IMR-90 (cell line): ENCODE measurements around the gene ISG15. TPM values are rescaled to one million over a fixed set of nuclear protein-coding genes. Genes with fewer than 3 reads are reported as not detected.

Experiments used
- ATAC-seq: fragments of 200-7000 bp; cut with Tn5 transposase; 2 replicates; pipeline ENCODE4 v1.9.1; 2020; ENCODE audit warnings: low read depth, mild to moderate bottlenecking, moderate library complexity
- BruUV-seq: library from RNA; stranded (reverse); fragments of 400-500 nt; replicated peaks from 2 replicates; lab custom pipeline; 2021; lab: Mats Ljungman, UMichigan
- CTCF ChIA-PET: fragments of 300-600 bp; formaldehyde crosslinking; extraction: SDS; loops from one replicate; lab custom pipeline; 2021; ENCODE audit warnings: antibody characterized with exemption; lab: Yijun Ruan, JAX
- POLR2A ChIA-PET: fragments of 300-600 bp; sonication (Branson Sonifier 250); formaldehyde crosslinking; loops from one replicate; lab custom pipeline; 2022; ENCODE audit warnings: antibody characterized with exemption; ENCODE audit not compliant: unreplicated experiment; lab: Charles Lee
- DNase-seq: peaks from one replicate; pipeline ENCODE4 v3.0.0; 2013
- H2AFZ ChIP-seq: replicated peaks from 2 replicates; pipeline ENCODE3; 2013; ENCODE audit warnings: low read length, mild to moderate bottlenecking; ENCODE audit not compliant: poor library complexity
- H2AK5ac ChIP-seq: 2 replicates; pipeline ENCODE4 v1.6.1; 2013; ENCODE audit warnings: low read depth, low read length, inconsistent platforms
- H2AK9ac ChIP-seq: replicated peaks from 2 replicates; pipeline ENCODE3; 2013; ENCODE audit warnings: mild to moderate bottlenecking, low read depth, low read length, moderate library complexity; ENCODE audit not compliant: poor library complexity
- H2BK120ac ChIP-seq: 2 replicates; pipeline ENCODE4 v1.6.1; 2013; ENCODE audit warnings: low read depth, low read length, inconsistent platforms
- H2BK15ac ChIP-seq: 3 replicates; pipeline ENCODE4 v1.6.1; 2013; ENCODE audit warnings: low read depth, low read length, inconsistent platforms
- H2BK20ac ChIP-seq: 2 replicates; pipeline ENCODE4 v1.6.1; 2013; ENCODE audit warnings: low read depth, mild to moderate bottlenecking, inconsistent platforms, low read length, moderate library complexity
- H2BK5ac ChIP-seq: 2 replicates; pipeline ENCODE4 v1.6.1; 2013; ENCODE audit warnings: mild to moderate bottlenecking, low read depth, low read length, inconsistent platforms; ENCODE audit not compliant: poor library complexity, severe bottlenecking
- H3K14ac ChIP-seq: replicated peaks from 2 replicates; pipeline ENCODE4 v1.6.1; 2013; ENCODE audit warnings: low read depth, low read length, inconsistent platforms
- H3K18ac ChIP-seq: 2 replicates; pipeline ENCODE4 v1.6.1; 2013; ENCODE audit warnings: low read depth, low read length, control low read depth
- H3K23ac ChIP-seq: 2 replicates; pipeline ENCODE4 v1.6.1; 2013; ENCODE audit warnings: low read depth, low read length, inconsistent platforms
- H3K27ac ChIP-seq: 2 replicates; pipeline ENCODE4 v1.5.1; 2013; ENCODE audit warnings: mild to moderate bottlenecking, control low read depth, low read length; ENCODE audit not compliant: insufficient read depth
- H3K27me3 ChIP-seq: 2 replicates; pipeline ENCODE4 v1.6.1; 2013; ENCODE audit warnings: low read length; ENCODE audit not compliant: control insufficient read depth, insufficient read depth
- H3K36me3 ChIP-seq: 2 replicates; pipeline ENCODE4 v1.6.1; 2013; ENCODE audit warnings: low read length, mixed read lengths; ENCODE audit not compliant: control insufficient read depth, insufficient read depth
- H3K4ac ChIP-seq: 2 replicates; pipeline ENCODE4 v1.6.1; 2013; ENCODE audit warnings: low read depth, low read length, inconsistent platforms
- H3K4me1 ChIP-seq: 2 replicates; pipeline ENCODE4 v1.6.1; 2013; ENCODE audit warnings: low read length, mixed read lengths; ENCODE audit not compliant: control insufficient read depth, insufficient read depth
- H3K4me2 ChIP-seq: 2 replicates; pipeline ENCODE4 v1.6.1; 2013; ENCODE audit warnings: low read depth, mild to moderate bottlenecking, control low read depth, low read length, moderate library complexity
- H3K4me3 ChIP-seq: 2 replicates; pipeline ENCODE4 v1.5.1; 2013; ENCODE audit warnings: low read depth, mild to moderate bottlenecking, control low read depth, low read length, moderate library complexity; ENCODE audit not compliant: insufficient read depth
- H3K56ac ChIP-seq: 2 replicates; pipeline ENCODE4 v1.6.1; 2013; ENCODE audit warnings: low read length, inconsistent platforms; ENCODE audit not compliant: insufficient read depth; ENCODE audit errors: extremely low read depth
- H3K79me1 ChIP-seq, 2 experiments: 2 replicates each; pipeline ENCODE4 v1.6.1; 2013; ENCODE audit warnings: low read length in 2 of 2, inconsistent platforms in 1 of 2, low read depth in 1 of 2
- H3K9ac ChIP-seq: 2 replicates; pipeline ENCODE4 v1.6.1; 2013; ENCODE audit warnings: low read depth, low read length, control low read depth
- H3K9me1 ChIP-seq: 2 replicates; pipeline ENCODE4 v1.6.1; 2013; ENCODE audit warnings: low read length, inconsistent platforms; ENCODE audit not compliant: insufficient read depth
- H3K9me3 ChIP-seq: 2 replicates; pipeline ENCODE4 v1.6.1; 2013; ENCODE audit warnings: low read length; ENCODE audit not compliant: control insufficient read depth, insufficient read depth
- H4K20me1 ChIP-seq: 2 replicates; pipeline ENCODE4 v1.6.1; 2013; ENCODE audit warnings: low read length, inconsistent platforms; ENCODE audit not compliant: insufficient read depth
- H4K5ac ChIP-seq: 2 replicates; pipeline ENCODE4 v1.6.1; 2013; ENCODE audit warnings: mild to moderate bottlenecking, low read depth, low read length, control low read depth
- H4K8ac ChIP-seq, 2 experiments: 2 replicates each; pipeline ENCODE4 v1.6.1; 2013; ENCODE audit warnings: low read depth in 2 of 2, low read length in 2 of 2, control low read depth in 1 of 2, inconsistent platforms in 1 of 2
- H4K91ac ChIP-seq: 2 replicates; pipeline ENCODE4 v1.6.1; 2013; ENCODE audit warnings: low read depth, low read length, inconsistent platforms; ENCODE audit not compliant: insufficient read depth
- CHD1 ChIP-seq: IDR thresholded peaks from 2 replicates; pipeline ENCODE4 v1.6.1; 2012; ENCODE audit warnings: low read depth, low read length, improper control_type of control experiment
- CTCF ChIP-seq: conservative IDR thresholded peaks from 2 replicates; pipeline ENCODE4 v1.5.1; 2012; ENCODE audit warnings: mild to moderate bottlenecking, low read depth, low read length, improper control_type of control experiment
- FOS ChIP-seq: fragments of 150-350 bp; IDR thresholded peaks from 2 replicates; pipeline ENCODE4 v1.6.1; 2016; ENCODE audit warnings: low read depth, low read length
- MAFK ChIP-seq: IDR thresholded peaks from 2 replicates; pipeline ENCODE4 v1.6.1; 2012; ENCODE audit warnings: low read depth, low read length, improper control_type of control experiment
- MXI1 ChIP-seq: IDR thresholded peaks from 2 replicates; pipeline ENCODE4 v1.6.1; 2012; ENCODE audit warnings: low read depth, mild to moderate bottlenecking, low read length, moderate library complexity, borderline replicate concordance
- POLR2A ChIP-seq: IDR thresholded peaks from 2 replicates; pipeline ENCODE4 v1.6.1; 2012; ENCODE audit warnings: mild to moderate bottlenecking, low read depth, low read length
- RAD21 ChIP-seq: IDR thresholded peaks from 2 replicates; pipeline ENCODE4 v1.6.1; 2012; ENCODE audit warnings: low read length, improper control_type of control experiment
- RCOR1 ChIP-seq: IDR thresholded peaks from 2 replicates; pipeline ENCODE4 v1.6.1; 2012; ENCODE audit warnings: mild to moderate bottlenecking, low read length, improper control_type of control experiment; ENCODE audit not compliant: insufficient replicate concordance
- WGBS, 2 experiments: methylation state at CpG; one replicate each; pipeline versions ENCODE4 v1.1.5 to v1.1.7; 2013; ENCODE audit warnings: missing lambda C conversion rate in 2 of 2; ENCODE audit not compliant: insufficient read length in 1 of 2; ENCODE audit errors: extremely low coverage in 2 of 2; 5-methylcytosine and 5-hydroxymethylcytosine counted together
- dilution Hi-C: fragments of 300-500 bp; cut with HindIII; formaldehyde crosslinking; loops from one replicate; pipeline ENCODE4 v1.14.3; 2018; ENCODE audit warnings: low sequenced_read_pairs; ENCODE audit not compliant: unreplicated experiment
- in situ Hi-C: fragments of 300-500 bp; cut with MboI; formaldehyde crosslinking; loops from 3 replicates; pipeline ENCODE4 v1.14.3; 2019; ENCODE audit warnings: low sequenced_read_pairs, inconsistent platforms, mixed read lengths
- intact Hi-C: fragments of 100-400 bp; cut with micrococcal nuclease; formaldehyde crosslinking; loops from 2 replicates; pipeline ENCODE4 v1.10.0; 2022
- polyA plus RNA-seq, 3 experiments: library from polyadenylated mRNA; depleted of rRNA; stranded (reverse); fragments of >200 nt; gene quantifications; 2 replicates each; pipeline ENCODE4 v1.2.3, GENCODE V29; 2012; ENCODE audit warnings: low replicate concordance in 1 of 3
- total RNA-seq: library from RNA; depleted of rRNA; stranded (reverse); fragments of >200 nt; gene quantifications from 2 replicates; pipeline ENCODE4 v1.2.3, GENCODE V29; 2012

Gene ISG15
- total and polyA plus RNA-seq, 2 of the 4 experiments (the other 2 are of a cell fraction) = 99.1 to 105 TPM

GRCh38 chr1:1054971-1055370, 41.7 kb downstream of the ISG15 start:
- POLR2A ChIA-PET = no interaction called here

More at GRCh38 chr1:1054971-1055370, 41.7 kb downstream of the ISG15 start:
- Histone ChIP-seq H4K5ac (no peak overlapping the region), H3K9ac (no peak overlapping the region), H3K18ac (no peak overlapping the region), H3K27ac (no peak overlapping the region), H3K23ac (no peak overlapping the region), H2AFZ (no peak overlapping the region), H3K14ac (no peak overlapping the region), H3K9me1 (no peaks in the 10 kb centered on the region), H3K4ac (no peak overlapping the region), H3K79me1 (peaks cover 5 to 9% of the 10 kb centered on the region in 2 experiments; a peak in 2 of 4 replicates), H4K91ac (no peak overlapping the region), H2BK20ac (no peak overlapping the region), H4K8ac (no peak overlapping the region), H2AK9ac (no peak overlapping the region), H3K9me3 (no peaks in the 10 kb centered on the region), H2BK120ac (no peak overlapping the region), H2BK5ac (no peak overlapping the region), H3K4me2 (no peak overlapping the region), H2BK15ac (no peak overlapping the region), H3K56ac (no peak overlapping the region), H3K4me3 (no peak overlapping the region), H3K36me3 (peaks cover 52% of the 10 kb centered on the region), H3K27me3 (no peaks in the 10 kb centered on the region; the same call in 1 of the 2 replicates), H4K20me1 (peaks cover 6% of the 10 kb centered on the region), H3K4me1 (no peaks in the 10 kb centered on the region; the same call in 1 of the 2 replicates), H2AK5ac (no peak overlapping the region)
- TF ChIP-seq MAFK = no peak
- TF ChIP-seq CTCF = no peak
- no peak for TF ChIP-seq MXI1
- TF ChIP-seq POLR2A = no peak
- no peak for TF ChIP-seq FOS
- no peak for TF ChIP-seq RAD21
- TF ChIP-seq CHD1 = no peak
- no peak for TF ChIP-seq RCOR1
- intact Hi-C loops = loop anchor here (5.0 kb wide), 1 partner anchor 53 kb away; the partner anchor contains the start of gene HES4
- 93% methylated on average over 5 of the region's 23 CpGs; no CpG with 5 or more reads in 1 of the 2 experiments for WGBS, 2 experiments
- ATAC-seq = no peak
- in situ Hi-C loops = no loop called here
- BruUV-seq = no TSS peak
- CTCF ChIA-PET = no interaction called here
- no peak for DNase-seq
- dilution Hi-C loops = no loop called here
